RKO (cell line): ENCODE results near the gene USP9X.
"Not testable (repeated sequence)": the region's sequence is repeated elsewhere in the genome, so short reads cannot be mapped to it uniquely, and the experiment has no call there.

Experiments
- DNase-seq: peaks from one replicate; pipeline ENCODE4 v3.0.0-alpha.2; 2016; ENCODE audit warnings: low spot score

The USP9X gene

GRCh38 chrX:41086627-41086932 lies 1.3 kb downstream of the USP9X start:
- DNase-seq = no peak

- peak; percentile 29 for DNase-seq
Measured at GRCh38 chrX:41087201-41087600, 2.0 kb downstream of the USP9X start.

GRCh38 chrX:41090568-41091238 lies 5.5 kb downstream of the USP9X start:
- DNase-seq = no peak

- no peak for DNase-seq
Measured at GRCh38 chrX:41092776-41093175, 7.5 kb downstream of the USP9X start.

- DNase-seq = no peak
Measured at GRCh38 chrX:41095174-41095573, 9.9 kb downstream of the USP9X start.

GRCh38 chrX:41095908-41096307 lies 10.7 kb downstream of the USP9X start:
- DNase-seq = no peak

GRCh38 chrX:41096339-41096955 lies 11.2 kb downstream of the USP9X start:
- no peak for DNase-seq

GRCh38 chrX:41097326-41097725 lies 12.1 kb downstream of the USP9X start:
- no peak for DNase-seq

- no peak for DNase-seq
Measured at GRCh38 chrX:41100200-41100599, 15.0 kb downstream of the USP9X start.

GRCh38 chrX:41100819-41101218 lies 15.6 kb downstream of the USP9X start:
- DNase-seq = no peak

GRCh38 chrX:41105005-41105404 lies 19.8 kb downstream of the USP9X start:
- no peak for DNase-seq

GRCh38 chrX:41106257-41106656 lies 21.0 kb downstream of the USP9X start:
- not testable (repeated sequence) for DNase-seq

- no peak for DNase-seq
Measured at GRCh38 chrX:41108007-41108406, 22.8 kb downstream of the USP9X start.

GRCh38 chrX:41108463-41109205 lies 23.4 kb downstream of the USP9X start:
- DNase-seq = no peak

GRCh38 chrX:41110801-41111625 lies 25.8 kb downstream of the USP9X start:
- DNase-seq = no peak

- peak; percentile 62 for DNase-seq
Measured at GRCh38 chrX:41115104-41115425, 29.8 kb downstream of the USP9X start.

- no peak for DNase-seq
Measured at GRCh38 chrX:41116948-41117347, 31.7 kb downstream of the USP9X start.

GRCh38 chrX:41118156-41118555 lies 32.9 kb downstream of the USP9X start:
- DNase-seq = no peak

- DNase-seq = no peak
Measured at GRCh38 chrX:41119803-41120202, 34.6 kb downstream of the USP9X start.

- no peak for DNase-seq
Measured at GRCh38 chrX:41121766-41122165, 36.5 kb downstream of the USP9X start.

- DNase-seq = no peak
Measured at GRCh38 chrX:41122664-41123257, 37.5 kb downstream of the USP9X start.

- DNase-seq = no peak
Measured at GRCh38 chrX:41127477-41128192, 42.4 kb downstream of the USP9X start.
